ENCODE measurements around the gene FOXG1.

DNA sequence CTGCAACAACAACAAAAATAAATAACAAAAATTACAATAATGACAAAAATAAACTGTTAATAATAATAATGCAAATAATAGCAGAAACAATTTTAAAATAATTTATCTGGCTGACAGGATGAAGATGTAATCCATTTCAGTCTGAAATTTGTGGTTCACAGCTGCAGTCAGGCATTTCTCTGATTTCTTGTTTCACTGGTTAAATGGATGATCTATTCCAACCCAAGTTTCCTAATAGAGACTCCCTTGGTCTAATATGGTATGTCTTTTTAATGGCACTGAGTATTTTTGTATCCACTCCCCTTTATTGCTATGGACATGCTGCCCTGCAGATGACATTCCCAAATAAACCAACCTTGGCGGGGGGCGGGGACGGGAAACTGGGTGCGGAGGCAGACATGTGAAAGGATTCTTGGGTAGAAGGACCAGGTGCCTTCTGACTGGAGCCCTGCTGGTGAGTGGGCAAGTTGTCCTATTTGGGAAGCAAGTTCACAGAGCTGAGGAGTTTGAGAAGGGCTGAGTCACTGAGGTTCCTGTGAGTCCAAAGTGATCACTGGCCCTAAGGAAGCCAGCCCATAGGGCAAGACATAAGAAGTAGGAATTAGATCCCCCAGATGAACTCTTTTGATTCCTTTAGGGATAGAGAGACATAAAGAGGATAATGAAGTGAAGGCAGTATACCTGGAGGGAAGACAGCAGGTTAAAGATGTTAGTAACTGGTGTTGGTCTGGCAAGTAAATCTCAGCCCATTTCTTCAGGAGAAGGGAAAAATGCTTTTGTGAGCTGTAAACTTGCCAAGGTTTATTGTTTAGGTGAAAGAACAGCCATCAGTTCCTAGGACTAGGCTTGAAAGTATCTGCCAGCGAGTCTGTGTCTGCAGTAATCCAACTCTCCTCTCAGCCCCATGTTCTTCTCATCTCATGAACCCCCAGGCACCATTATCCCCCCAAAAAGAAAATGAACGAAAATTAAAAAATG, 14.5 kb downstream of the FOXG1 start:
- TF ChIP-seq, protein P1, sequence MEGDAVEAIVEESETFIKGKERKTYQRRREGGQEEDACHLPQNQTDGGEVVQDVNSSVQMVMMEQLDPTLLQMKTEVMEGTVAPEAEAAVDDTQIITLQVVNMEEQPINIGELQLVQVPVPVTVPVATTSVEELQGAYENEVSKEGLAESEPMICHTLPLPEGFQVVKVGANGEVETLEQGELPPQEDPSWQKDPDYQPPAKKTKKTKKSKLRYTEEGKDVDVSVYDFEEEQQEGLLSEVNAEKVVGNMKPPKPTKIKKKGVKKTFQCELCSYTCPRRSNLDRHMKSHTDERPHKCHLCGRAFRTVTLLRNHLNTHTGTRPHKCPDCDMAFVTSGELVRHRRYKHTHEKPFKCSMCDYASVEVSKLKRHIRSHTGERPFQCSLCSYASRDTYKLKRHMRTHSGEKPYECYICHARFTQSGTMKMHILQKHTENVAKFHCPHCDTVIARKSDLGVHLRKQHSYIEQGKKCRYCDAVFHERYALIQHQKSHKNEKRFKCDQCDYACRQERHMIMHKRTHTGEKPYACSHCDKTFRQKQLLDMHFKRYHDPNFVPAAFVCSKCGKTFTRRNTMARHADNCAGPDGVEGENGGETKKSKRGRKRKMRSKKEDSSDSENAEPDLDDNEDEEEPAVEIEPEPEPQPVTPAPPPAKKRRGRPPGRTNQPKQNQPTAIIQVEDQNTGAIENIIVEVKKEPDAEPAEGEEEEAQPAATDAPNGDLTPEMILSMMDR (IDR thresholded peaks at IDR 0.05; ENCODE audit: poor library complexity, severe bottlenecking): no peak
- no peak for TF ChIP-seq MXI1 (conservative IDR thresholded peaks at IDR 0.05; ENCODE audit: poor library complexity, severe bottlenecking)
- TF ChIP-seq POLR2AphosphoS5 (IDR thresholded peaks at IDR 0.05): peak; percentile 56
- TF ChIP-seq EP300 (conservative IDR thresholded peaks at IDR 0.05; ENCODE audit: poor library complexity, severe bottlenecking): no peak
- no peak for TF ChIP-seq RAD21 (conservative IDR thresholded peaks at IDR 0.05)

All from neural cell (in vitro differentiated cells).